IMR-90 (cell line): ENCODE data around the gene SLC26A11.

ENCODE experiments used
- BHLHE40 ChIP-seq: fragments of 150-350 bp; IDR thresholded peaks from 2 replicates; pipeline ENCODE4 v1.6.1; 2016; ENCODE audit warnings: mild to moderate bottlenecking, low read depth, low read length
- CEBPB ChIP-seq: IDR thresholded peaks from 2 replicates; pipeline ENCODE4 v1.6.1; 2012; ENCODE audit warnings: low read depth, low read length, improper control_type of control experiment
- CTCF ChIP-seq: conservative IDR thresholded peaks from 2 replicates; pipeline ENCODE4 v1.5.1; 2012; ENCODE audit warnings: mild to moderate bottlenecking, low read depth, low read length, improper control_type of control experiment
- MAZ ChIP-seq: IDR thresholded peaks from 2 replicates; pipeline ENCODE4 v1.6.1; 2012; ENCODE audit warnings: low read depth, mild to moderate bottlenecking, low read length, improper control_type of control experiment, moderate library complexity, borderline replicate concordance
- MXI1 ChIP-seq: IDR thresholded peaks from 2 replicates; pipeline ENCODE4 v1.6.1; 2012; ENCODE audit warnings: low read depth, mild to moderate bottlenecking, low read length, moderate library complexity, borderline replicate concordance
- POLR2A ChIP-seq: IDR thresholded peaks from 2 replicates; pipeline ENCODE4 v1.6.1; 2012; ENCODE audit warnings: mild to moderate bottlenecking, low read depth, low read length
- RCOR1 ChIP-seq: IDR thresholded peaks from 2 replicates; pipeline ENCODE4 v1.6.1; 2012; ENCODE audit warnings: mild to moderate bottlenecking, low read length, improper control_type of control experiment; ENCODE audit not compliant: insufficient replicate concordance
- RFX5 ChIP-seq: IDR thresholded peaks from 2 replicates; pipeline ENCODE4 v1.8.0; 2012; ENCODE audit warnings: low read depth, mild to moderate bottlenecking, low read length, moderate library complexity
- SMC3 ChIP-seq: fragments of 150-350 bp; IDR thresholded peaks from 2 replicates; pipeline ENCODE4 v1.6.1; 2016; ENCODE audit warnings: low read depth, mild to moderate bottlenecking, antibody characterized with exemption, low read length, moderate library complexity
- USF2 ChIP-seq: fragments of 150-350 bp; IDR thresholded peaks from 2 replicates; pipeline ENCODE4 v1.6.1; 2017; ENCODE audit warnings: mild to moderate bottlenecking, antibody characterized with exemption, low read length, low read depth
- TF ChIP-seq, protein P1 (sequence below): fragments of 150-350 bp; IDR thresholded peaks from 2 replicates; pipeline ENCODE4 v1.6.1; 2016; ENCODE audit warnings: low read depth, mild to moderate bottlenecking, low read length, moderate library complexity, borderline replicate concordance

DNA sequence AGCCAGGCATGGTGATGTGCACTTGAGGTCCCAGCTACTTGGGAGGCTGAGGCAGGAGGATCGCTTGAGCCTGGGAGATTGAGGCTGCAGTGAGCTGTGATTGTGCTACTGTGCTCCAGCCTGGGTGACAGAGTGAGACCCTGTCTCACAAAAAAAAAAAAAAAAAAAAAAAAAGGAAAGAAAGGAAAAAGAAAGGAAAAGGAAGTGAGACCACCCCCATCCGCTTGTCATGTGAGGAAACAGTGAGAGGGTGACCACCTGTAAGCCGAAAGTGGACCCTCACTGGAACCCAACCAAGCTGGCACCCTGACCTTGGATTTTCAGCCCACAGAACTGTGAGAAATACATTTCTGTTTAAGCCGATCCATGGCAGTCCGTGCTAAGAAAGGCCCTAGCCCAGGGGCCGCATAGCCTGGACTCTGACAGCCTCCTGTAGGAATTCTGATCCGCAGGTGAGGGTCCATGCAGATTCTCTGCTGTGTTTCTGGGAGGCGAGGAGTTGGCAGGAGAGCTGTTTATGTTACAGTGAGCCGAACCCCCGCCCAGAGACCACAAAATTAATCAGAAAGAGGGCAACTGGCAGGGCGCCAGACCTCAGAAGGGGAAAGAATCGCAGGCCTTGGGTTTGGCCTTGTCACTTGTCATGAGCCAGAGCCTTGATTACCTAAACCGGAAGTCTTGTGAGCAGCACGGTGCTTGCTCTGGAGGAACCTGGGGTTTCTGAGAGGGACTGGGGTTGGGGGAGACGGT lies 1.0 kb upstream of the SLC26A11 start:
- TF ChIP-seq CTCF, result no peak
- no peak for TF ChIP-seq POLR2A
- TF ChIP-seq SMC3, result no peak
- TF ChIP-seq, protein P1, sequence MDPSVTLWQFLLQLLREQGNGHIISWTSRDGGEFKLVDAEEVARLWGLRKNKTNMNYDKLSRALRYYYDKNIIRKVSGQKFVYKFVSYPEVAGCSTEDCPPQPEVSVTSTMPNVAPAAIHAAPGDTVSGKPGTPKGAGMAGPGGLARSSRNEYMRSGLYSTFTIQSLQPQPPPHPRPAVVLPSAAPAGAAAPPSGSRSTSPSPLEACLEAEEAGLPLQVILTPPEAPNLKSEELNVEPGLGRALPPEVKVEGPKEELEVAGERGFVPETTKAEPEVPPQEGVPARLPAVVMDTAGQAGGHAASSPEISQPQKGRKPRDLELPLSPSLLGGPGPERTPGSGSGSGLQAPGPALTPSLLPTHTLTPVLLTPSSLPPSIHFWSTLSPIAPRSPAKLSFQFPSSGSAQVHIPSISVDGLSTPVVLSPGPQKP, result no peak
- peak; percentile 86 for TF ChIP-seq BHLHE40
- peak; percentile 72 for TF ChIP-seq MAZ
- TF ChIP-seq RFX5, result no peak
- no peak; the same call in 1 of the 2 replicates for TF ChIP-seq CEBPB
- TF ChIP-seq RCOR1, result no peak
- no peak for TF ChIP-seq USF2
- TF ChIP-seq MXI1, result peak; percentile 37; the same call in 1 of the 2 replicates
